Stimulated activated CD4-positive, alpha-beta T cell treated with anti-CD3 and anti-CD28 coated beads, Interleukin-12 subunit alpha, Interleukin-12 subunit beta, amount 100 ng/mL, for 4 hours (primary cell): ENCODE measurements around the gene ZDHHC24.
"Not testable (repeated sequence)": the region's sequence is repeated elsewhere in the genome, so short reads cannot be mapped to it uniquely, and the experiment has no call there.

Experiments
- DNase-seq: peaks from one replicate; pipeline ENCODE4 v3.0.0-alpha.2; 2020

The ZDHHC24 gene

DNA sequence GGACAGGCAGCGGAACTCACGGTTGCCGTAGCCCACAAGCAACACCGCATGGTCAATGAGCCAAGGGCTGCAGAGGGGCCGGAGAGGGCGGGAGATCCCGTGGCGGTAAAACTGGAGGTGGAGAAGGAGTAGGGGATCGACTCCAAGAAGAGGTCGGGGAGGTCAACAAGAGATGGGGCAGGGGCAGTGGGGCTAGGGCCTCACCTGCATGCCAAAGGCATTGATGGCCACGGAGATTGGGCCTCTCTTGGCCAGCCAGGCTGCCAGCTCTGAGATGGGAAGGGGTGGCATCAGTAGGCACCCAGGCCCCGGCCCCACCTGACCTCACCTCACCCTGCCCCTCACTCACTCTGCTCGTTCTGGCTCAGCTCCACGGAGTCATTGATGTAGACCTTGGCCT lies 18.7 kb upstream of the ZDHHC24 start:
- DNase-seq: no peak

DNA sequence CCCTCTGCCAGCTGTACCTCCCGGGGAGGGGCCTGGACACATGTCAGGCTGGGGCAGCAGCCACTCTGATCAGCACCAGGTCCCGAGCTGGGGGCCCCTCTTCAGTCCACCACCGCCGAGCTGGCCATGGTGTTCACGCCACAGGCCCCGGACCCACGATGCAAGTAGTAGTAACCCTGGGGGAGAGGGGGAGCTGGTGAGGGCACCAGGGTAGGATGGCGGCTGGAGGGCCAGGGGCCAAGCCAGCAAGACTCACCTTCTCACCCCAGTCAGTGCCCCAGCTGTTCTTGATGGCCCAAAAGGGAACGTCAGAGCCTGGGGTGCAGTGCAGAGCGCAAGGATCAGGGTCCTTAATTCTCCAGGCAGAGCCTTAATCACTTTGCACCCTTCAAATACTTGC lies 18.0 kb upstream of the ZDHHC24 start:
- DNase-seq: no peak

GRCh38 chr11:66562907-66563583 lies 17.2 kb upstream of the ZDHHC24 start:
- DNase-seq: no peak

DNA sequence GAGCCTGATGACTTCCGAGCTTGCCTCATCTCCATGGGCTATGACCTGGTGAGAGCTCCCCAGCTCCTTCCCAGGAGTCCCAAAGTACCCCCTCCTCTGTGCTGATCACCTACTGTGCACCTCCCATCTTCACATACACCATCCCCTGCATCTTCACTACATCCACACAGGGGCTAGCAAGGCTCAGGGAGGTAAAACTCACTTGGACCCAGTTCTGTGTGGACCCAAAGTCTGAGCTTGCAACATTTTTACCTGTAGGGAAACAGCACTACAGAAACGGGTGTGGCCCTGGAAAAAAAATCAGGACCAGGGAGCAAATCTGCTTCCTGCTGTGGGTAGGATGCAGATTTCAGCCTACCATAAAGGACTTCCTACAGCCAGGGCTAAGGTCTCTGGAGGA lies 16.4 kb upstream of the ZDHHC24 start:
- no peak for DNase-seq

DNA sequence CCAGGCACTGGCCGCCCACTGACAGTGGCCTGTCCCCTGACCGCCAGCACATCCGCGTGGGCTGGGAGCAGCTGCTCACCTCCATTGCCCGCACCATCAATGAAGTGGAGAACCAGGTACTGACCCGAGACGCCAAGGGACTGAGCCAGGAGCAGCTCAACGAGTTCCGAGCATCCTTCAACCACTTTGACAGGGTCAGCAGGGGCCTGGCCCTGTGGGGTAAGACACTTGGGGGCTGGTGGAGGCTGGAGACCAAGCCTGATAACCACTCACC lies 16.1 kb upstream of the ZDHHC24 start:
- no peak for DNase-seq

DNA sequence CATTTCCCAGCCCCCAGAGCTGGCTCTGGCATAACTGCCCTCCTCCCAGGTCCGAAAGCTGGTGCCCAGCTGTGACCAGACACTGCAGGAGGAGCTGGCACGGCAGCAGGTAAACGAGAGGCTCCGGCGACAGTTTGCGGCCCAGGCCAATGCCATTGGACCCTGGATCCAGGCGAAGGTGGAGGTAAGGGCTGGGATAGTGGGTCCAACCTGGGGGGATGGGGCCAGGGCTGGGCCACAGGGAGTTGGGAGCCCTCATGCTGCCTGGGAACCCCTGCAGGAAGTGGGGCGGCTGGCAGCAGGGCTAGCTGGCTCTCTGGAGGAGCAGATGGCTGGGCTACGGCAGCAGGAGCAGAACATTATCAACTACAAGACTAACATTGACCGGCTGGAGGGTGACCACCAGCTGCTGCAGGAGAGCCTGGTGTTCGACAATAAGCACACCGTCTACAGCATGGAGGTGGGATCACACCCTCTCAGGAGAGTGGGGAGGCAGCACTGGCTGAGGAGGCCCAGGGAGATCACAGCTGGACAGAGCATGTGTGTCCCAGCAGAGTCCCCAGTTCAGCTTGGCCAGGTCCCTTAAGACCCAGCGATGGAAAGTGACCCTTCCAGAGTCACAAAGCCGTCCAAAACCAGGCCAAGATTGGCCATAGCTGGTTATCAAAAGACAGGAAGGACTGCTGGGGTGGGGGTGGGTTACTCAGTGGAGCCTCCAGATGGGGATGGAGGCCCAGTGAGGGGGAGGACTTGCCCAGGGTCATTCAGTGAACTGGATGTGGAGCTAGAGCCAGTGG lies 15.5 kb upstream of the ZDHHC24 start:
- DNase-seq: no peak

- no peak for DNase-seq
Observed at GRCh38 chr11:66559866-66560676, 14.2 kb upstream of the ZDHHC24 start.

DNA sequence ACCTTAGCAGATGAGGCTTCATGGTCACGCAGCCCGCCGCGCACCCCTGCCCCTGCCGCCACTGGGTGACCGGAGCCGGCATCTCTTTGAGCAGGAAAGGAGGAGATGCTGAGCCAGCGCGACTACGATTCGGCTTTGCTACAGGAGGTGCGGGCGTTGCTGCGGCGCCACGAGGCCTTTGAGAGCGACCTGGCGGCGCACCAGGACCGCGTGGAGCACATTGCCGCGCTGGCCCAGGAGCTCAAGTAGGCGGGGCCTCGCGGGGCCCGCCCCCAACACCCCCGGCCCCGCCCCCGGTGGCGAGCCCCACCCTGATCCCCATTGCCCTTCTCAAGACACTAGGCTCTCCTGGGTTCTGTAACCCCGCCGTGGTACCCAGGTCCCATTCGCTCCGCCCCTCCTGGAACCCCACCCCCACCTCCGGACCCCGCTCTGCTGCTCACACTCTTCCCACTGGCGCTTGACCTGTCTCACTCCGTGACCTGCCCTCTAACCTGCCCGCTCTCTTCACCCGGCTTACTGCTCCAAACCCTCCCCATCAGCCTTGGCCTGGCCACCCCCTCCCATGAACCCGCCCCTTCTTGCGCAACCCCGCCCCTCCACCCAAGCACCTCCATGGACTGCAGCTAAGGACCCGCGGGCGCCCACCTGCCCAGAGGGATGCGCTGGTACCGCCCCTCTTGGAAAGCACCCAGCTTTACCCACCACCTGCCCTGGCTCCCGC lies 13.5 kb upstream of the ZDHHC24 start:
- DNase-seq: peak; percentile 34

DNA sequence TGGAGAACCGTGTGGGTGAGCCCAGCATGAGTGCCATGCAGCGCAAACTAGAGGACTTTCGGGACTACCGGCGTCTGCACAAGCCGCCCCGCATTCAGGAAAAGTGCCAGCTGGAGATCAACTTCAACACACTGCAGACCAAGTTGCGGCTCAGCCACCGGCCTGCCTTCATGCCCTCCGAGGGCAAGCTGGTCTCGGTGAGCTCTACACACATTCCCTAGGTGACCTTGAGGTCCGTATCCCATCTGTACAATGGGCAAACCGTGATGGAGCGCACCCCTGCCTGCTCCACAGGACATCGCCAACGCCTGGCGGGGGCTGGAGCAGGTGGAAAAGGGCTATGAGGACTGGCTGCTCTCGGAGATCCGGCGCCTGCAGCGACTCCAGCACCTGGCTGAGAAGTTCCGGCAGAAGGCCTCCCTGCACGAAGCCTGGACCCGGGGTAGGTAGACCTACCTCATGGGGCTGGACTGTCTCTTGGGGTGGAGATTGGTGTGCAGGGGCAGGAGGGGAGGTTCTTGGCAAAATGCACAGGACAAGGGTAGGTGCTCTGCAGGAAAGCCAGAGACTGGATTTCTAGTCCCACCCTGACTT lies 12.0 kb upstream of the ZDHHC24 start:
- DNase-seq: no peak

DNA sequence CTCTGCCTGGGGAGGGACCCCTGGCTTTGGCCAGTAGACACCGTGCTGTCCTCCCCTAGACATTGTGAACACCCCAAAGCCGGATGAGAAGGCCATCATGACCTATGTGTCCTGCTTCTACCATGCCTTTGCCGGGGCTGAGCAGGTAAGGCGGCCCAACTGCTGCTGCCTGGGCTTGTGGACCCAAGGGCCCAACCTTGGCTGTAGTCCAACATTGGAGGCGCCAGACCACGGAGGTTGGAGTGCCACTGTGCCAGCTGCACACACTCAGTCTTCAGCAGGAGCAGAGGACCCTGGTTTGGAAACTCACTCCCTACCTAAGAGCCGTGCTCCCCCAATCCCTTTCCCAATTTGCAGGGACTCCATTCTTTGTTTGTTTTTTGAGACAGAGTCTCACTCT lies 10.2 kb upstream of the ZDHHC24 start:
- DNase-seq: no peak

DNA sequence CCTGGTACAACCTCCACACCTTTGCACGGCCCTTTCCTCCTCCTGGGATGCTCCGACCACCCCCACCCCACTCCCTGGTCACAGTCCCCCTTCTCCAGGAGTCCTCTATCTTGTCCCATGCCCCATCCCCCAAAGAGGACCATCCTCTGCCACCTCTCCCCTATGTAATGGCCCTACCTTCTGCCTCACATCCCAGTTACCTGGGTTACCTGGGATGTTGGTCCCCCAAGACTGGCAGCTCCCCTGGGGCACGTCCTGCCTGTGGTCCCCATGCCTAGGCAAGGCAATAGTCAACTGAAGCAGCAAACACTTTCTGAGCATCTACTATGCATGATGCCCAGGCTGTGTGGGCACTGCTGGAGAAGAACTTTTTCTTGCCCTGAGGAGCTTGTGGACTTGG lies 9.6 kb upstream of the ZDHHC24 start:
- DNase-seq: no peak

DNA sequence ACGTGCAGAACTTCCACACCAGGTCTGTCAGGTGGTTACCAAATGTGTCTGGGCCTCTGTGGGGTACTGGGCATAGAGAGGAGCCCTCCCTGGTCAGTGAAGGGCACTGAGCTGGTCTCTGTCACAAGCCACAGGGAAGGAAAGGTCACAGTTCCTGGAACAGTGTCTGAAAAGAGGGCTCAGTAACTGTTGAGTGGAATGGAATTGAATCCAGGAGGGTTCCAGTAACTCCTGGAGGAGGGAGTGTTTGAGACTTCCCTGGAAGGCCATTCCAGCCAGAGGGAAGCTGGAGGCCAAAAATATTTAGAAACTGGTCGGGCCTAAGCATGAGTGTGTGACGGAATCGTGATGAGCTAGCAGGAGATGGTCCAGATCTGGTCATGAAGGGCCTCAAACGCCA lies 8.8 kb upstream of the ZDHHC24 start:
- no peak for DNase-seq

GRCh38 chr11:66550887-66551286 lies 5.0 kb upstream of the ZDHHC24 start:
- no peak for DNase-seq

- DNase-seq: no peak
Observed at GRCh38 chr11:66549696-66550095, 3.8 kb upstream of the ZDHHC24 start.

DNA sequence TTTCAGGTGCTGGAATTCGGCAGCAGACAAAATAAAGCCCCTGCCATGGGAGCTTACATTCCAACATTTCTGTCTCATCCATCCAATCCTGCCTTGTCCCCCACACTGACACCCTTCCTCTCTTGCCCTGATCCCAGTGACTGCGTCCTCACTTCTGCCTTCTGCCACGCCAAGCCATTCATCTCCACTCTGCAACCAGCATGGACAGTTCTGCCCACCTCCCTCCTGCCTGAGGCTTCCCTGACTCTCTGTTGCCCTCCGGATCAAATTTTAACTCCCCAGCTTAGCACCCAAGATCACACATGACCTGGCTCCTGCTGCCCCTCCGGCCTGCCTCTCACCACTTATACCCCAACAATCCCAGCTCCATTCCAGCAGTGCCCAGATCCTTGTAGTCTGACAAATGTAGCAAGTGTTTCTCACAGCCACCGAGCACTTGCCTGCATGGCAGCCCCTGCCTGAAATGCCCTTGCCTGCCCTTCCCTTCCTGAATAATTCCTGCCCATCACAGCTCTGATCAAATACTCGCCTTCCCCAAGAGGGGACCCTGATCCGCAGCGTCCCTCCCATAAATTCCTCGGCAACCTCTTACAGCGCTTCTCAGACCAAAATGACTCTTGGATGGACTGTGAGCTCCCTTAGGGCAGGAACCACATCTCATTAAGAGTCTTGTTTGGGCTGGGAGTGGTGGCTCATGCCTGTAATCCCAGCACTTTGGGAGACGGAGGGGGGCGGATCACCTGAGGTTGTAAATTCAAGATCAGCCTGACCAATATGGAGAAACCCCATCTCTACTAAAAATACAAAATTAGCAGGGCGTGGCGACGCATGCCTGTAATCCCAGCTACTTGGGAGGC lies 3.2 kb upstream of the ZDHHC24 start:
- DNase-seq: no peak

GRCh38 chr11:66548041-66548440 lies 2.2 kb upstream of the ZDHHC24 start:
- DNase-seq: no peak

- no peak for DNase-seq
Observed at GRCh38 chr11:66547662-66548009, 1.8 kb upstream of the ZDHHC24 start.

- DNase-seq: no peak
Observed at GRCh38 chr11:66546966-66547661, 1.3 kb upstream of the ZDHHC24 start.

DNA sequence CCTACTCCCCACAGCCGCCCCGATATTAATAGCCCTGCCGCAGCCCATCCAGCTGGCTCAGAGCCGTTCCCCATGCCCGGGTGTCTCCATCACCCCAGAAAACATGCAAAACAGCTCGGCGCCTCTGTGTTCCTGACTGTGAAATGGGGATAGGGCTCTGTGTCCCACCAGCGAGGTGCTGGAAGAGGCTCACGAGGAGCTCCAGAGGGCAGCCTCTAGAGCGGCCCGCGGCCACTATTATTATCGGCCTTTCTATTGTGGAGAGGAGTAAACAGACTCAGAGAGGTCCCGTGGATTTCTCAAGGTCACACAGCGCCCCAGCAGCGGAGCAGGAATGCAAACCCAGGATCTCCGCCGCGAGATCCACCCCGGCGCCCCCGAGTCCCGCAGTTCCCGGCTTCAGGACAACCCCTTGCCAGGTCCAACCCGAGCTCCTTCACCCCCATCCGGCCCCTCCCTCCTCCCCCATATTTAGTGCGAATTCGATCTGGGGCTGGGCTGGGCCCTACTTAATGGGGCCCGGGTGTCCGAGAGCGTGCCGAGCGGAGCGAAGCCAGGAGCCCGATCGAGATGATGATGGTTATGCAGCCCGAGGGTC lies 619 bp upstream of the ZDHHC24 start, which contains the start of gene ACTN3:
TSS of gene ACTN3 (plus strand) at position 536 of the 598 bp plus-strand sequence. CDS start at position 571, 35 bp downstream.
- DNase-seq: no peak

DNA sequence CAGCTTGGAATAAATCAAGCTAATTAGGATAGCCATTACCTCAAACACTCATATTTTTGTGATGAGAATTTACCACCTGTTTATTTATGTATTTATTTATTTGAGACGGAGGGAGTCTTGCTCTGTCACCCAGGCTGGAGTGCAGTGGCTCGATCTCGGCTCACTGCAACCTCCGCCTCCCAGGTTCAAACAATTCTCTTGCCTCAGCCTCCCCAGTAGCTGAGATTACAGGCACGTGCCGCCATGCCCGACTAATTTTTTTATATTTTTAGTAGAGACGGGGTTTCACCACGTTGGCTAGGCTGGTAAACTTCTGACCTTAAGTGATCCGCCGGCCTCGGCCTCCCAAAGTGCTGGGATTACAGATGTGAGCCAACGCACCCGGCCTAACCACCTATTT lies 896 bp downstream of the ZDHHC24 start:
- not testable (repeated sequence) for DNase-seq
